Measurements from ENCODE around the gene TMEM174.
"Not testable (repeated sequence)": the region's sequence is repeated elsewhere in the genome, so short reads cannot be mapped to it uniquely, and the experiment has no call there.

The TMEM174 gene

DNA sequence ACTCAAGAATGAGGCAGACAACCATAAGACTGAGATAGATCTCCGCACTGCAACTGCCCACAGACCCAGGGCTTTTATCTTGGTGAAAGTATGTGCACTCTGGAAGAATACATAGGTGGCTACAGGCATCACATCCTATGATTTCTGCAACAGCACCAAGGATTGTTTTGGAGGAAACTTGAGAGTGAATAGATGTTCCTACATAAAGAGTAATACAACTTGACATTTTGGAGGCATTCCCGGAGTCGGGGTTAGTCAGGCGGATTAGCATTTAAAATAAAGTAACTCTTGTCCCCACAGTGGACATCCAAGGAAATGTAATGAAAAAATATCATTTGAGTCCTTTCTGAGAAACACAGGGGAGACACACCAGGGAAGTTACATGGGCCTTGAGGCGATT is 26.7 kb downstream of the TMEM174 start:
- Mint-ChIP-seq H3K36me3 (ENCODE audit: low read depth) (no peaks in the 10 kb centered on the region), H3K9me3 (peaks cover 6% of the 10 kb centered on the region), H3K4me1 (peaks cover 25% of the 10 kb centered on the region), H3K27ac (no peak overlapping the region), H3K27me3 (ENCODE audit: low read depth, poor library complexity) (peaks cover 38% of the 10 kb centered on the region), H3K4me3 (no peak overlapping the region)
- DNase-seq = no peak
- TF ChIP-seq, protein P1, sequence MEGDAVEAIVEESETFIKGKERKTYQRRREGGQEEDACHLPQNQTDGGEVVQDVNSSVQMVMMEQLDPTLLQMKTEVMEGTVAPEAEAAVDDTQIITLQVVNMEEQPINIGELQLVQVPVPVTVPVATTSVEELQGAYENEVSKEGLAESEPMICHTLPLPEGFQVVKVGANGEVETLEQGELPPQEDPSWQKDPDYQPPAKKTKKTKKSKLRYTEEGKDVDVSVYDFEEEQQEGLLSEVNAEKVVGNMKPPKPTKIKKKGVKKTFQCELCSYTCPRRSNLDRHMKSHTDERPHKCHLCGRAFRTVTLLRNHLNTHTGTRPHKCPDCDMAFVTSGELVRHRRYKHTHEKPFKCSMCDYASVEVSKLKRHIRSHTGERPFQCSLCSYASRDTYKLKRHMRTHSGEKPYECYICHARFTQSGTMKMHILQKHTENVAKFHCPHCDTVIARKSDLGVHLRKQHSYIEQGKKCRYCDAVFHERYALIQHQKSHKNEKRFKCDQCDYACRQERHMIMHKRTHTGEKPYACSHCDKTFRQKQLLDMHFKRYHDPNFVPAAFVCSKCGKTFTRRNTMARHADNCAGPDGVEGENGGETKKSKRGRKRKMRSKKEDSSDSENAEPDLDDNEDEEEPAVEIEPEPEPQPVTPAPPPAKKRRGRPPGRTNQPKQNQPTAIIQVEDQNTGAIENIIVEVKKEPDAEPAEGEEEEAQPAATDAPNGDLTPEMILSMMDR (IDR thresholded peaks at IDR 0.05) = no peak

- no peak overlapping the region for H3K4me3 Mint-ChIP-seq
- peak; percentile 90 for DNase-seq
- peaks cover 34% of the 10 kb centered on the region for H3K4me1 Mint-ChIP-seq
Observed at GRCh38 chr5:73201547-73202513, 28.8 kb downstream of the TMEM174 start.

DNA sequence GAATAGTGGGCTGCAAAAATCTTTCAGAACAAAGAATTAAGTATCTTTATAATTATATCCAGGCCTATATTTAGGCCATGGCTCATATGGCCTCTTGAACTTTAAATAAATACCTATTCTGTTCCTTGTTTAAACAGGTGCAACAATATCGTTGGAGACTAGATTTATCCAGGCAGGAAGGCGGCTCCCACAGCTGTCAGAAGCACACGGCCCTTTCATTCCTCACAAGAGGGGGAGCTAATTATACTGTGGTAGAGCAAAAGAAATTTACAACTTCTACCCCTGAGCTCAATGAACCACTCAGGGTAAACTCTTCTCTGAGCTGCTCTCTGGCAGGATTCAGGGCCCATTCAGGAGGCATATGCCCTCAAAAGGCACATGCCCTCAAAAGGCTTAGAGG is 31.3 kb downstream of the TMEM174 start:
- Mint-ChIP-seq H3K27ac (no peak overlapping the region), H3K9me3 (peaks cover 24% of the 10 kb centered on the region), H3K4me1 (peaks cover 34% of the 10 kb centered on the region), H3K4me3 (no peak overlapping the region), H3K27me3 (ENCODE audit: low read depth, poor library complexity) (peaks cover 37% of the 10 kb centered on the region), H3K36me3 (ENCODE audit: low read depth) (peaks cover 10% of the 10 kb centered on the region)
- DNase-seq = no peak
- TF ChIP-seq, protein P1 (IDR thresholded peaks at IDR 0.05) = no peak

More at GRCh38 chr5:73201547-73202513, 28.8 kb downstream of the TMEM174 start:
- Mint-ChIP-seq H3K27ac (no peak overlapping the region), H3K27me3 (ENCODE audit: low read depth, poor library complexity) (peaks cover 36% of the 10 kb centered on the region), H3K36me3 (ENCODE audit: low read depth) (no peaks in the 10 kb centered on the region), H3K9me3 (peaks cover 11% of the 10 kb centered on the region)
- TF ChIP-seq, protein P1 (IDR thresholded peaks at IDR 0.05) = peak; percentile 85

DNA sequence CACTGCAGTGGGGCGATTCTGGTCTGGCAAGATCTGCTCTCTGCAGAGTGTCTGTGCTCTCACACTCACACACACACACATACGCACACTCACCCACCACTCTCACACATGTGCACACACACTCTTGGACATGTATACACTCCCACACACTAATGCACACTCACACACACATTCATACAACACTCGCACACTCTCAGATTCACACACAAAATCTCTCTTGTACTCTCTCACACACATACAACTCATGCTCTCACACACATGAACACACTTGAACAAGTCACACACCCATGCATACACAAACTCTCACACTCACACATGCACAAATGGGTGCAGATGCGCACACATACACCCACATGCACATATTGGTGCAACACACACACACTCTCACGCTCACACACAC is 31.7 kb downstream of the TMEM174 start:
- H3K27me3 Mint-ChIP-seq (ENCODE audit: low read depth, poor library complexity) = peaks cover 33% of the 10 kb centered on the region
- H3K27ac Mint-ChIP-seq = no peak overlapping the region
- DNase-seq = no peak
- peaks cover 28% of the 10 kb centered on the region for H3K9me3 Mint-ChIP-seq
- peaks cover 34% of the 10 kb centered on the region for H3K4me1 Mint-ChIP-seq
- TF ChIP-seq, protein P1 (IDR thresholded peaks at IDR 0.05) = no peak
- peaks cover 14% of the 10 kb centered on the region for H3K36me3 Mint-ChIP-seq (ENCODE audit: low read depth)
- no peak overlapping the region for H3K4me3 Mint-ChIP-seq

DNA sequence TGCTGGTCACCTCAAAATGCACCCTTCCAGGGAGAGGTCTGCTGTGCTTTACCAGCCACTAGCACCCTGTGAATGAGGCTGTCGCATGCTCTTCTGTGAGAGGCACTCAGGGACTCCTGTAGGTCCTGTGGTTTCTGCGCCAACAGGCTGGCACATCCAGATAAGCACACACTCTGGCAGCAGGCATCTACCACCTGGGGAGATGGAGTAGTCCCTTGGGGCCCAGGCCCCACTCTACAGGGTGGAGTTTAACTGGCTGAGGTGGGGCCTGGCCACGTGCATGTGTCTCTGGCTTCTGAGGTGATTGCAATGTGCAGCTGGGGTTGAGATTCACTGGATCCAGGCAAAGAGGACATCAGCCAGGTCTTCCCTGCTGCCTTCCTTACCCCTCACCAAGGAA is 32.3 kb downstream of the TMEM174 start:
- TF ChIP-seq, protein P1 (IDR thresholded peaks at IDR 0.05) = no peak
- Mint-ChIP-seq H3K9me3 (peaks cover 34% of the 10 kb centered on the region), H3K27ac (no peak overlapping the region), H3K4me1 (peaks cover 34% of the 10 kb centered on the region), H3K27me3 (ENCODE audit: low read depth, poor library complexity) (peaks cover 37% of the 10 kb centered on the region), H3K4me3 (no peak overlapping the region), H3K36me3 (ENCODE audit: low read depth) (peaks cover 15% of the 10 kb centered on the region)
- no peak for DNase-seq

- Mint-ChIP-seq H3K36me3 (ENCODE audit: low read depth) (peaks cover 15% of the 10 kb centered on the region), H3K4me1 (peaks cover 27% of the 10 kb centered on the region), H3K27me3 (ENCODE audit: low read depth, poor library complexity) (peaks cover 39% of the 10 kb centered on the region), H3K9me3 (peaks cover 53% of the 10 kb centered on the region)
- not testable (repeated sequence) for DNase-seq, H3K4me3 Mint-ChIP-seq, H3K27ac Mint-ChIP-seq
Observed at GRCh38 chr5:73207239-73207638, 34.2 kb downstream of the TMEM174 start.

DNA sequence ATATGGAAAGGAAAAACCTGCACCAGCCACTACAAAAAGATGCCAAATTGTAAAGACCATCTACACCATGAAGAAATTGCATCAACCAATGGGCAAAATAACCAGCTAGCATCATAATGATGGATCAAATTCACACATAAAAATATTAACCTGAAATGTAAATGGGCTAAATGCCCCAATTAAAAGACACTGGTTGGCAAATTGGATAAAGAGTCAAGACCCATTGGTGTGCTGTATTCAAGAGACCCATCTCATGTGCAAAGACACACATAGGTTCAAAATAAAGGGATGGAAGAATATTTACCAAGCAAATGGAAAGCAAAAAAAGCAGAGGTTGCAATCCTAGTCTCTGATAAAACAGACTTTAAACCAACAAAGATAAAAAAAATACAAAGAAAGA is 36.1 kb downstream of the TMEM174 start:
- Mint-ChIP-seq H3K27me3 (ENCODE audit: low read depth, poor library complexity) (peaks cover 53% of the 10 kb centered on the region), H3K4me1 (peaks cover 22% of the 10 kb centered on the region), H3K36me3 (ENCODE audit: low read depth) (peaks cover 15% of the 10 kb centered on the region), H3K9me3 (peaks cover 56% of the 10 kb centered on the region)
- H3K27ac Mint-ChIP-seq, H3K4me3 Mint-ChIP-seq, DNase-seq: not testable (repeated sequence)

GRCh38 chr5:73212693-73213092 is 39.7 kb downstream of the TMEM174 start:
- peaks cover 48% of the 10 kb centered on the region for H3K9me3 Mint-ChIP-seq
- not testable (repeated sequence) for DNase-seq, H3K4me3 Mint-ChIP-seq, H3K27ac Mint-ChIP-seq
- peaks cover 75% of the 10 kb centered on the region for H3K27me3 Mint-ChIP-seq (ENCODE audit: low read depth, poor library complexity)
- peaks cover 23% of the 10 kb centered on the region for H3K4me1 Mint-ChIP-seq
- H3K36me3 Mint-ChIP-seq (ENCODE audit: low read depth) = peaks cover 15% of the 10 kb centered on the region

Data from nephron progenitor cell (in vitro differentiated cells).